K562 (cell line): ENCODE data around the gene ITSN1. TPM values are rescaled to one million over a fixed set of nuclear protein-coding genes. Genes with fewer than 3 reads are reported as not detected.

Experiments used
- ATAC-seq: fragments of 200-7000 bp; cut with Tn5 transposase; 3 replicates; pipeline ENCODE4 v1.9.1; 2020; ENCODE audit warnings: moderate library complexity
- BruUV-seq: library from RNA; stranded (reverse); fragments of 400-500 nt; replicated peaks from 2 replicates; lab custom pipeline; 2021; lab: Mats Ljungman, UMichigan
- CTCF ChIA-PET: fragments of 300-600 bp; formaldehyde crosslinking; extraction: SDS; loops from one replicate; lab custom pipeline; 2021; ENCODE audit warnings: low intra/inter-chr PET ratio; lab: Yijun Ruan, JAX
- POLR2A ChIA-PET: fragments of 300-600, 350-650 bp; sonication (Branson Sonifier 250); formaldehyde crosslinking; extraction: SDS; loops from one replicate; lab custom pipeline; 2021; ENCODE audit warnings: antibody characterized with exemption, inconsistent platforms; lab: Yijun Ruan, JAX
- DNase-seq, 4 experiments: peaks; one replicate each; pipeline versions ENCODE4 v3.0.0 to v3.0.0-alpha.2; 2011 to 2018; ENCODE audit warnings: low spot score in 3 of 4, mixed read lengths in 3 of 4; ENCODE audit errors: extremely low read depth in 1 of 4
- FAIRE-seq: peaks from 2 replicates; lab custom pipeline; 2011; peaks lifted over from hg19 to GRCh38; lab: Jason Lieb, UNC
- H2AFZ ChIP-seq: 2 replicates; pipeline ENCODE4 v1.6.0; 2011; ENCODE audit warnings: low read depth, low read length, control low read depth, inconsistent platforms
- H3K27ac ChIP-seq: fragments of 200-600 bp; 3 replicates; pipeline ENCODE4 v1.8.0; 2011; ENCODE audit warnings: low read depth, mild to moderate bottlenecking, control low read depth, inconsistent platforms, low read length, moderate library complexity, mixed read lengths; ENCODE audit errors: extremely low read depth
- H3K27me3 ChIP-seq, 2 experiments: fragments of 300-600 bp in 1 of 2; 2 replicates in 1 of 2; 3 replicates in 1 of 2; pipeline versions ENCODE4 v1.6.0 to v1.8.0; 2011; ENCODE audit warnings: inconsistent platforms in 2 of 2, low read length in 2 of 2, mild to moderate bottlenecking in 1 of 2, mixed read lengths in 1 of 2, moderate library complexity in 1 of 2; ENCODE audit not compliant: control insufficient read depth in 2 of 2, insufficient read depth in 2 of 2
- H3K36me3 ChIP-seq: fragments of 300-600 bp; 3 replicates; pipeline ENCODE4 v1.8.0; 2011; ENCODE audit warnings: mild to moderate bottlenecking, low read length, inconsistent platforms; ENCODE audit not compliant: control insufficient read depth, insufficient read depth
- H3K4me1 ChIP-seq, 2 experiments: fragments of 200-600 bp in 1 of 2; replicated peaks in 1 of 2; 2 replicates in 1 of 2; 3 replicates in 1 of 2; pipeline versions ENCODE4 v1.5.1 to v1.8.0; 2011; ENCODE audit warnings: inconsistent platforms in 2 of 2, low read length in 2 of 2, mild to moderate bottlenecking in 1 of 2, mixed read lengths in 1 of 2, moderate library complexity in 1 of 2; ENCODE audit not compliant: control insufficient read depth in 2 of 2, insufficient read depth in 2 of 2
- H3K4me2 ChIP-seq: 2 replicates; pipeline ENCODE4 v1.6.1; 2011; ENCODE audit warnings: low read length, control low read depth, inconsistent platforms, mixed read lengths; ENCODE audit not compliant: insufficient read depth
- H3K4me3 ChIP-seq: fragments of 200-600 bp; sonication (generic), shearing (Covaris generic); 2 replicates; pipeline ENCODE4 v1.5.1; 2016; ENCODE audit warnings: control low read depth, inconsistent platforms
- H3K79me2 ChIP-seq: fragments of 200-600 bp; 3 replicates; pipeline ENCODE4 v1.8.0; 2011; ENCODE audit warnings: low read length, inconsistent platforms; ENCODE audit not compliant: control insufficient read depth, insufficient read depth
- H3K9ac ChIP-seq, 2 experiments: 2 replicates each; pipeline versions ENCODE4 v1.6.0 to v1.6.1; 2011; ENCODE audit warnings: low read depth in 2 of 2, low read length in 2 of 2, control low read depth in 1 of 2, inconsistent platforms in 1 of 2, mild to moderate bottlenecking in 1 of 2, mixed read lengths in 1 of 2; ENCODE audit not compliant: insufficient read depth in 1 of 2
- H3K9me1 ChIP-seq: one replicate; pipeline ENCODE4 v1.6.0; 2011; ENCODE audit warnings: inconsistent platforms, mild to moderate bottlenecking, low read length, moderate library complexity; ENCODE audit not compliant: control insufficient read depth, insufficient read depth
- H3K9me3 ChIP-seq: replicated peaks from 2 replicates; pipeline ENCODE4 v1.5.1; 2011; ENCODE audit warnings: low read depth, low read length, inconsistent platforms; ENCODE audit not compliant: control insufficient read depth, insufficient read depth
- H4K20me1 ChIP-seq: replicated peaks from 2 replicates; pipeline ENCODE4 v1.6.1; 2011; ENCODE audit warnings: low read length, inconsistent platforms, mixed read lengths; ENCODE audit not compliant: control insufficient read depth, insufficient read depth
- ATF7 ChIP-seq: fragments of 450-650 bp; IDR thresholded peaks from 2 replicates; pipeline ENCODE4 v1.7.1; 2014; ENCODE audit warnings: mild to moderate bottlenecking, moderate library complexity
- GATAD2B ChIP-seq: fragments of 450-650 bp; IDR thresholded peaks from 2 replicates; pipeline ENCODE4 v1.6.1; 2017; ENCODE audit warnings: mild to moderate bottlenecking, borderline replicate concordance
- MYNN ChIP-seq, 2 experiments: sonication (generic); formaldehyde crosslinking in 1 of 2; IDR thresholded peaks; 2 replicates each; pipeline versions ENCODE4 v1.5.0 to v1.6.1; 2016 to 2020; ENCODE audit warnings: antibody characterized with exemption in 1 of 2, missing genetic modification reagents in 1 of 2
- RBM22 ChIP-seq: fragments of 200-400 bp; formaldehyde crosslinking; IDR thresholded peaks from 2 replicates; pipeline ENCODE4 v1.6.1; 2018; ENCODE audit warnings: low read length, low read depth; ENCODE audit not compliant: poor library complexity, severe bottlenecking
- WGBS: fragments of 100-300 bp; shearing (Covaris generic); methylation state at CpG from one replicate; pipeline ENCODE4 v1.1.6; 2016; ENCODE audit warnings: low coverage, mixed read lengths; ENCODE audit not compliant: insufficient coverage; ENCODE audit errors: missing lambda C conversion rate; 5-methylcytosine and 5-hydroxymethylcytosine counted together
- in situ Hi-C: fragments of 300-500 bp; cut with MboI; formaldehyde crosslinking; loops from 4 replicates; pipeline ENCODE4 v1.15.0; 2018; ENCODE audit warnings: inconsistent platforms, mixed read lengths
- intact Hi-C: fragments of 100-400 bp; cut with micrococcal nuclease; formaldehyde crosslinking; loops from 2 replicates; pipeline ENCODE4 v1.14.2; 2022
- polyA plus RNA-seq, 8 experiments: library from polyadenylated mRNA; depleted of rRNA in 4 of 8; stranded (reverse) in 5 of 8; unstranded in 3 of 8; fragments of >200 nt; fragmentation: Nextera tagmentation in 2 of 8; fragmentation: Illumina TruSeq in 1 of 8; extraction: Ambion mirVana in 2 of 8; extraction: Trizol in 1 of 8; gene quantifications; 2 replicates each; pipeline versions ENCODE4 v1.2.1 to v1.2.3, GENCODE V29; 2011 to 2014; ENCODE audit warnings: inconsistent platforms in 1 of 8, missing spikeins in 1 of 8
- total RNA-seq, 7 experiments: library from RNA; depleted of rRNA in 6 of 7; stranded (reverse); fragments of >200 nt in 6 of 7; fragmentation: Illumina TruSeq in 2 of 7; extraction: Trizol in 2 of 7; gene quantifications; 2 replicates each; pipeline versions ENCODE4 v1.2.1 to v1.2.3, GENCODE V29; 2011 to 2021; ENCODE audit warnings: low replicate concordance in 1 of 7
- TF ChIP-seq, protein P1 (sequence below): fragments of 450-650 bp; IDR thresholded peaks from 2 replicates; pipeline ENCODE4 v1.6.1; 2016; ENCODE audit warnings: mild to moderate bottlenecking
- TF ChIP-seq, protein P2 (sequence below): fragments of 450-650 bp; conservative IDR thresholded peaks from 2 replicates; pipeline ENCODE4 v1.6.1; 2016; ENCODE audit warnings: missing genetic modification characterization, low read depth, mild to moderate bottlenecking, missing compliant biosample characterization, moderate library complexity

ITSN1 gene
- total and polyA plus RNA-seq, 9 of the 15 experiments (the other 6 are each of a cell fraction or from before 2014, with no cell fraction given), result 1.1 to 12.6 (median 4.8) TPM

DNA sequence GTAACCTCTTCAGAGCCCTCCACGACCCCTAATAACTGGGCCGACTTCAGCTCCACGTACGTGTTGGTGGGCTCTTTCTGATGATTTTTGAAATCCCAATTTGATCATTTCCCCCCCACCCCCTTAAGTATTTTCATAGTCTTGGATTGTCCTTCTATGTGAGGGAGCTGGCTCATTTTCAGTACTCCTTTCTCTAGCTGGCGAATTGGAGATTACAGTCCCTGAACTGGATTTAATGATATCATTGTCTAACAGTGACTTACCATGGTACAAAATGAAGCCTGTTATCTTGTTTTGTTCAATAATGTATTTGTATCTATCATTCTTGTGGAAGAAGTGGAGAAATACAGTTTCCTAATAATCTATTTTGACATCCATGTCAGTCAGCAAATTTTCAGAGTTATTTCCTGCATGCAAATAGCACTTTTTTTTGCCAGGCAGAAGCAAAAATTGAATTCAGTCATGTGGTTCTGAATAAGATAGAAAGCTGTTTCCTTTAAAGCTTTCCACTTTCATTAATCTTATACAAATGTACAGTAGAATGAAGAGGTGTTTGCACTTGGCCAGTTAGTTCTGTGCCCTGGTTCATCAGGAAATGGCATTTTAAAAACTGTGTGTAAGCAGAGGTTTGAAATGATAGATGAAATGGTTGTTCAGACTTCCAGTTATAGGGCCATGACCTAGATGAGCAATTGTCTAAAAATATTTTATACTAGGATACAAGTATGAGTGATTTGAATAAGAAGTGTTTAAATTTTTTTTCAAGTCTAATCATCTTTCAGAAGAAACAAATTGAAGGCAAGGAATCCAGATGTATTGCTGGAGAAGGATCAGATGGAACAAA, 169.1 kb downstream of the ITSN1 start:
- Histone ChIP-seq H3K4me2 (no peak overlapping the region), H2AFZ (no peak overlapping the region), H3K9ac (no peak overlapping the region), H4K20me1 (no peaks in the 10 kb centered on the region), H3K27ac (no peak overlapping the region), H3K36me3 (no peaks in the 10 kb centered on the region), H3K79me2 (no peaks in the 10 kb centered on the region), H3K27me3 (peaks cover 0 to 3% of the 10 kb centered on the region in 2 experiments; a peak in 1 of 5 replicates), H3K9me3 (no peaks in the 10 kb centered on the region), H3K9me1 (no peaks in the 10 kb centered on the region), H3K4me1 (no peaks in the 10 kb centered on the region), H3K4me3 (no peak overlapping the region)
- WGBS, result 28% methylated on average over 5 of the region's 5 CpGs
- FAIRE-seq (no peak), DNase-seq (no peak), ATAC-seq (no peak)
- TF ChIP-seq ATF7 (no peak), RBM22 (no peak), GATAD2B (no peak), MYNN (IDR thresholded peaks at IDR 0.05) (no peak), MYNN (CRISPR knock-in tag; IDR thresholded peaks at IDR 0.05) (no peak)
- TF ChIP-seq, protein P1, sequence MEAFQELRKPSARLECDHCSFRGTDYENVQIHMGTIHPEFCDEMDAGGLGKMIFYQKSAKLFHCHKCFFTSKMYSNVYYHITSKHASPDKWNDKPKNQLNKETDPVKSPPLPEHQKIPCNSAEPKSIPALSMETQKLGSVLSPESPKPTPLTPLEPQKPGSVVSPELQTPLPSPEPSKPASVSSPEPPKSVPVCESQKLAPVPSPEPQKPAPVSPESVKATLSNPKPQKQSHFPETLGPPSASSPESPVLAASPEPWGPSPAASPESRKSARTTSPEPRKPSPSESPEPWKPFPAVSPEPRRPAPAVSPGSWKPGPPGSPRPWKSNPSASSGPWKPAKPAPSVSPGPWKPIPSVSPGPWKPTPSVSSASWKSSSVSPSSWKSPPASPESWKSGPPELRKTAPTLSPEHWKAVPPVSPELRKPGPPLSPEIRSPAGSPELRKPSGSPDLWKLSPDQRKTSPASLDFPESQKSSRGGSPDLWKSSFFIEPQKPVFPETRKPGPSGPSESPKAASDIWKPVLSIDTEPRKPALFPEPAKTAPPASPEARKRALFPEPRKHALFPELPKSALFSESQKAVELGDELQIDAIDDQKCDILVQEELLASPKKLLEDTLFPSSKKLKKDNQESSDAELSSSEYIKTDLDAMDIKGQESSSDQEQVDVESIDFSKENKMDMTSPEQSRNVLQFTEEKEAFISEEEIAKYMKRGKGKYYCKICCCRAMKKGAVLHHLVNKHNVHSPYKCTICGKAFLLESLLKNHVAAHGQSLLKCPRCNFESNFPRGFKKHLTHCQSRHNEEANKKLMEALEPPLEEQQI, result no peak
- TF ChIP-seq, protein P2, sequence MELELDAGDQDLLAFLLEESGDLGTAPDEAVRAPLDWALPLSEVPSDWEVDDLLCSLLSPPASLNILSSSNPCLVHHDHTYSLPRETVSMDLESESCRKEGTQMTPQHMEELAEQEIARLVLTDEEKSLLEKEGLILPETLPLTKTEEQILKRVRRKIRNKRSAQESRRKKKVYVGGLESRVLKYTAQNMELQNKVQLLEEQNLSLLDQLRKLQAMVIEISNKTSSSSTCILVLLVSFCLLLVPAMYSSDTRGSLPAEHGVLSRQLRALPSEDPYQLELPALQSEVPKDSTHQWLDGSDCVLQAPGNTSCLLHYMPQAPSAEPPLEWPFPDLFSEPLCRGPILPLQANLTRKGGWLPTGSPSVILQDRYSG (tag), result no peak
- ChIA-PET POLR2A (interaction anchor here (0.6 kb wide), 2 partner anchors 87 to 136 kb away, joined by 3 to 4 read pairs; no protein-coding TSS in a partner anchor), CTCF (no interaction called here)
- intact Hi-C loops (no loop called here), in situ Hi-C loops (no loop called here)
- no TSS peak for BruUV-seq
